Measurements from ENCODE around the gene SDF4.

DNA sequence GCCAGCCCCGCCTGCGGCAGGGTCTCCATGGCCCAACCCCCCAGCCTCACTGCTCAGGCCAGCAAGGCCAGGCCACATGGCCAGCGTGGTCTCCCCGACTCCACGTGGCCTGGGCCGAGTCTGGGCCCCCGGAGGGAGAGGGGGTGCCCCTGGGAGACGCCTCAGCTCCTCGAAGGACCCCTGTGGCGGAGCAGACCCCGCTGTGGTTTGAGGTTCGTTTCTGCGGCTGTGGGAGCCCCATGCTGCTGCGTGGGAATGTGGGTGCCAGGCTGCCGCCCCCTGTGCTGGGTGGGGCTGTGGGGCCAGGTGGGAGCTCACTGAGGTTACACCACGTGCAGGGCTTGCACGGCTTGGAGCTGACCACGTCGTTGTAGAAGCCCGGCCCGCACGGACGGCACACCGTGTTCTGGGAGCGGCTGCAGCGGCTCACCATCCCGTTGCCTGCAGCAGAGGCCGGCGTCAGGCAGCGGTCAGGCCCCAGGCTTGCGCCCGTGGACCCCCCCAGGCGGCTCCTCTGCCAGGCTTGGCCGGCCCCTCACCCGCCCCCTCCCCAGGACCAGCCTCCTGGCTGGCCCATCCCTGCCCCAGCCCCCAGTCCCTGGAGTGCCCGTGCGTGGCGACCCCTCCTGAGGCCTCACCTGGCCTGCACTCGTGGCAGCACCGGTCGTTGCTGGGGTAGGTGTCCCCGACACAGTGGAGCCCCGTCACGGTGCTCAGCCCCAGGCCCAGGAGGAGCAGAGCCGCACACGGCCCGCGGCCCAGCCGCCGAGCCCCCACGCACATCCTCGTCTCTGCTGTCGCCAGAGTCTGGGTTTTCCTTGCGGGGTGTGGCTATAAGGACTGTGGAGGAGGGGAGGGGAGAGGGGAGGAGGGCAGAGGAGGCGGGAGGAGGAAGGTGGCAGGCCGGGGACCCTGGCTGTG lies 18.2 kb downstream of the SDF4 start, which contains the start of gene TNFRSF4:
- no peak for TF ChIP-seq POLR2A (IDR thresholded peaks at IDR 0.05)
- TF ChIP-seq, protein P1, sequence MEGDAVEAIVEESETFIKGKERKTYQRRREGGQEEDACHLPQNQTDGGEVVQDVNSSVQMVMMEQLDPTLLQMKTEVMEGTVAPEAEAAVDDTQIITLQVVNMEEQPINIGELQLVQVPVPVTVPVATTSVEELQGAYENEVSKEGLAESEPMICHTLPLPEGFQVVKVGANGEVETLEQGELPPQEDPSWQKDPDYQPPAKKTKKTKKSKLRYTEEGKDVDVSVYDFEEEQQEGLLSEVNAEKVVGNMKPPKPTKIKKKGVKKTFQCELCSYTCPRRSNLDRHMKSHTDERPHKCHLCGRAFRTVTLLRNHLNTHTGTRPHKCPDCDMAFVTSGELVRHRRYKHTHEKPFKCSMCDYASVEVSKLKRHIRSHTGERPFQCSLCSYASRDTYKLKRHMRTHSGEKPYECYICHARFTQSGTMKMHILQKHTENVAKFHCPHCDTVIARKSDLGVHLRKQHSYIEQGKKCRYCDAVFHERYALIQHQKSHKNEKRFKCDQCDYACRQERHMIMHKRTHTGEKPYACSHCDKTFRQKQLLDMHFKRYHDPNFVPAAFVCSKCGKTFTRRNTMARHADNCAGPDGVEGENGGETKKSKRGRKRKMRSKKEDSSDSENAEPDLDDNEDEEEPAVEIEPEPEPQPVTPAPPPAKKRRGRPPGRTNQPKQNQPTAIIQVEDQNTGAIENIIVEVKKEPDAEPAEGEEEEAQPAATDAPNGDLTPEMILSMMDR (IDR thresholded peaks at IDR 0.05) = no peak
- no peak for TF ChIP-seq EP300 (IDR thresholded peaks at IDR 0.05)
- no peak for TF ChIP-seq POLR2AphosphoS5 (IDR thresholded peaks at IDR 0.05)

All from upper lobe of left lung (tissue), 4 donors.